Gastrocnemius medialis (tissue), 4 donors: ENCODE results near the gene RCOR3. TPM values are rescaled to one million over a fixed set of nuclear protein-coding genes. Genes with fewer than 3 reads are reported as not detected.
"Not testable (repeated sequence)": the region's sequence is repeated elsewhere in the genome, so short reads cannot be mapped to it uniquely, and the experiment has no call there.

Experiments used
- ATAC-seq, 2 donors: fragments of 150-250 bp; one replicate each; pipeline ENCODE4 v1.9.1; 2016
- DNase-seq, 2 donors: peaks; one replicate each; pipeline ENCODE4 v3.0.0-alpha.2; 2019
- H3K27ac ChIP-seq, 4 donors: fragments of 200-600 bp; sonication (generic); 1 replicate in 1 of 4; 2 replicates in 3 of 4; pipeline ENCODE4 v1.5.1; 2016 to 2018; ENCODE audit warnings: mild to moderate bottlenecking in 2 of 4, moderate library complexity in 1 of 4
- H3K27me3 ChIP-seq, 3 donors: fragments of 200-600 bp; sonication (generic) in 2 of 3; 1 replicate in 1 of 3; 2 replicates in 2 of 3; pipeline versions ENCODE4 v1.5.1 to v1.6.0; 2016 to 2019; ENCODE audit warnings: mild to moderate bottlenecking in 1 of 3, moderate library complexity in 1 of 3
- H3K36me3 ChIP-seq, 2 donors: fragments of 200-600 bp; sonication (generic) in 1 of 2; one replicate each; pipeline ENCODE4 v1.5.1; 2017 to 2018
- H3K4me1 ChIP-seq, 2 donors: fragments of 200-600 bp; sonication (generic) in 1 of 2; one replicate each; pipeline ENCODE4 v1.5.1; 2016 to 2017; ENCODE audit warnings: mild to moderate bottlenecking in 2 of 2
- H3K4me3 ChIP-seq, 4 donors: fragments of 200-600 bp; sonication (generic) in 3 of 4; 1 replicate in 1 of 4; 2 replicates in 3 of 4; pipeline ENCODE4 v1.5.1; 2016 to 2019; ENCODE audit warnings: mild to moderate bottlenecking in 2 of 4
- H3K9me3 ChIP-seq, 3 donors: fragments of 200-600 bp; sonication (generic) in 2 of 3; 1 replicate in 1 of 3; 2 replicates in 2 of 3; pipeline ENCODE4 v1.5.1; 2016 to 2019
- CTCF ChIP-seq, 5 experiments: fragments of 450-650 bp in 3 of 5; fragments of 200-600 bp in 2 of 5; sonication (generic) in 2 of 5; IDR thresholded peaks in 4 of 5; conservative IDR thresholded peaks in 1 of 5; 1 replicate in 4 of 5; 2 replicates in 1 of 5; pipeline ENCODE4 v1.5.1; 2016 to 2019; ENCODE audit warnings: antibody characterized with exemption in 5 of 5, mild to moderate bottlenecking in 3 of 5, moderate library complexity in 3 of 5
- POLR2A ChIP-seq, 2 donors: fragments of 450-650 bp; IDR thresholded peaks; one replicate each; pipeline ENCODE4 v1.6.1; 2017; ENCODE audit warnings: antibody characterized with exemption in 2 of 2, mild to moderate bottlenecking in 2 of 2, moderate library complexity in 2 of 2
- in situ Hi-C, 4 donors: fragments of 200-750 bp; cut with MboI; loops; one replicate each; pipeline versions ENCODE4 v1.15.0 to v1.8.0; 2017; ENCODE audit warnings: low sequenced_read_pairs in 4 of 4
- intact Hi-C: fragments of 100-400 bp; cut with DNase I; formaldehyde crosslinking; loops from one replicate; pipeline ENCODE4 v1.15.1; 2023; ENCODE audit warnings: low total_unique reads
- total RNA-seq, 4 donors: library from RNA; depleted of rRNA; stranded (reverse); fragments of >200 nt; gene quantifications; one replicate each; pipeline versions ENCODE4 v1.1.0 to v1.2.3, GENCODE V29; 2016

RCOR3 gene
- total RNA-seq, 4 donors from 2014 or later: 41.3 to 72.9 (median 61.3) TPM

GRCh38 chr1:211320980-211321379 is 61.8 kb downstream of the RCOR3 start:
- H3K9me3 ChIP-seq: no peaks in the 10 kb centered on the region
- no peaks in the 10 kb centered on the region for H3K4me1 ChIP-seq
- DNase-seq (no peak), ATAC-seq (no peak)
- H3K27ac ChIP-seq: no peak overlapping the region
- no peaks in the 10 kb centered on the region for H3K27me3 ChIP-seq
- H3K4me3 ChIP-seq: no peak overlapping the region
- in situ Hi-C loops: loop anchor here in 2 of 4 donors (10.0 kb wide), 3 partner anchors 56 to 334 kb away; no protein-coding TSS in a partner anchor
- peaks cover 0 to 10% of the 10 kb centered on the region in 2 donors for H3K36me3 ChIP-seq
- TF ChIP-seq POLR2A (IDR thresholded peaks at IDR 0.05) (no peak), CTCF (IDR thresholded peaks at IDR 0.05 in 4 of 5, conservative IDR thresholded peaks at IDR 0.05 in 1 of 5) (no peak)
- intact Hi-C loops: loop anchor here (10.0 kb wide), 2 partner anchors 154 to 334 kb away; no protein-coding TSS in a partner anchor

- H3K27ac ChIP-seq, H3K4me3 ChIP-seq, ATAC-seq, H3K4me1 ChIP-seq, DNase-seq, H3K27me3 ChIP-seq, H3K36me3 ChIP-seq, H3K9me3 ChIP-seq: not testable (repeated sequence)
- intact Hi-C loops (loop anchor here (10.0 kb wide), 2 partner anchors 153 to 333 kb away; no protein-coding TSS in a partner anchor), in situ Hi-C loops (loop anchor here in 2 of 4 donors (10.0 kb wide), 3 partner anchors 57 to 333 kb away; no protein-coding TSS in a partner anchor)
Measured at GRCh38 chr1:211321646-211322045, 62.5 kb downstream of the RCOR3 start.

GRCh38 chr1:211323156-211324063 is 64.2 kb downstream of the RCOR3 start:
- H3K4me1 ChIP-seq: no peaks in the 10 kb centered on the region
- H3K27ac ChIP-seq: no peak overlapping the region
- no peak overlapping the region for H3K4me3 ChIP-seq
- no peaks in the 10 kb centered on the region for H3K9me3 ChIP-seq
- ATAC-seq (peak in 1 of 2 donors; percentile 28), DNase-seq (no peak)
- H3K27me3 ChIP-seq: no peaks in the 10 kb centered on the region
- in situ Hi-C loops (loop anchor here in 2 of 4 donors (10.0 kb wide), 3 partner anchors 59 to 331 kb away; no protein-coding TSS in a partner anchor), intact Hi-C loops (loop anchor here (10.0 kb wide), 2 partner anchors 151 to 331 kb away; no protein-coding TSS in a partner anchor)
- TF ChIP-seq CTCF (IDR thresholded peaks at IDR 0.05 in 4 of 5, conservative IDR thresholded peaks at IDR 0.05 in 1 of 5): peak in 4 of 5 experiments; percentile 38 to 64 (median 44)
- TF ChIP-seq POLR2A (IDR thresholded peaks at IDR 0.05): no peak
- H3K36me3 ChIP-seq: no peaks in the 10 kb centered on the region

- Histone ChIP-seq H3K4me3 (no peak overlapping the region), H3K4me1 (no peaks in the 10 kb centered on the region), H3K9me3 (no peaks in the 10 kb centered on the region), H3K27me3 (no peaks in the 10 kb centered on the region), H3K36me3 (no peaks in the 10 kb centered on the region), H3K27ac (no peak overlapping the region)
- TF ChIP-seq POLR2A (IDR thresholded peaks at IDR 0.05) (no peak), CTCF (IDR thresholded peaks at IDR 0.05 in 4 of 5, conservative IDR thresholded peaks at IDR 0.05 in 1 of 5) (no peak)
- intact Hi-C loops: loop anchor here (10.0 kb wide), 2 partner anchors 150 to 330 kb away; no protein-coding TSS in a partner anchor
- DNase-seq (no peak), ATAC-seq (no peak)
- in situ Hi-C loops: loop anchor here in 2 of 4 donors (10.0 kb wide), 3 partner anchors 60 to 330 kb away; no protein-coding TSS in a partner anchor
Measured at GRCh38 chr1:211324992-211325775, 66.0 kb downstream of the RCOR3 start.
